Tibial nerve (tissue), 4 donors: ENCODE results near the gene PTDSS2. TPM values are rescaled to one million over a fixed set of nuclear protein-coding genes. Genes with fewer than 3 reads are reported as not detected.
A peak's percentile ranks its signal among the peaks of the same experiment; 100 is the strongest.

ENCODE experiments used
- DNase-seq, 2 donors: peaks; one replicate each; pipeline ENCODE4 v3.0.0-alpha.2; 2019; ENCODE audit warnings: low spot score in 2 of 2
- H3K27ac ChIP-seq, 4 donors: fragments of 200-600 bp; sonication (generic) in 3 of 4; one replicate each; pipeline ENCODE4 v1.5.1; 2017 to 2019; ENCODE audit warnings: mild to moderate bottlenecking in 1 of 4
- H3K27me3 ChIP-seq, 2 donors: fragments of 200-600 bp; sonication (generic) in 1 of 2; one replicate each; pipeline versions ENCODE4 v1.5.1 to v1.6.0; 2017 to 2019
- H3K36me3 ChIP-seq, 3 donors: fragments of 200-600 bp; sonication (generic); one replicate each; pipeline ENCODE4 v1.5.1; 2018 to 2019
- H3K4me1 ChIP-seq, 4 donors: fragments of 200-600 bp; sonication (generic) in 3 of 4; one replicate each; pipeline ENCODE4 v1.5.1; 2017 to 2019
- H3K4me3 ChIP-seq, 4 donors: fragments of 200-600 bp; sonication (generic) in 3 of 4; one replicate each; pipeline ENCODE4 v1.5.1; 2017 to 2019; ENCODE audit warnings: mild to moderate bottlenecking in 1 of 4, moderate library complexity in 1 of 4
- H3K9me3 ChIP-seq, 4 donors: fragments of 200-600 bp; sonication (generic) in 3 of 4; one replicate each; pipeline ENCODE4 v1.5.1; 2017 to 2019
- EP300 ChIP-seq, 2 donors: sonication (generic); formaldehyde crosslinking; IDR thresholded peaks; one replicate each; pipeline ENCODE4 v1.6.1; 2017; ENCODE audit warnings: antibody characterized with exemption in 2 of 2, mild to moderate bottlenecking in 1 of 2
- POLR2A ChIP-seq, 2 donors: fragments of 450-650 bp; IDR thresholded peaks; one replicate each; pipeline ENCODE4 v1.6.1; 2017; ENCODE audit warnings: antibody characterized with exemption in 2 of 2, mild to moderate bottlenecking in 2 of 2, moderate library complexity in 2 of 2
- WGBS, 2 donors: methylation state at CpG; one replicate each; pipeline ENCODE4 v1.1.5; 2018; 5-methylcytosine and 5-hydroxymethylcytosine counted together
- total RNA-seq, 4 donors: library from RNA; depleted of rRNA; stranded (reverse); fragments of >200 nt; gene quantifications; one replicate each; pipeline ENCODE4 v1.1.0, GENCODE V29; 2016
- TF ChIP-seq, protein P1 (sequence below), 5 experiments: fragments of 200-600 bp in 3 of 5; fragments of 450-650 bp in 2 of 5; sonication (generic) in 3 of 5; IDR thresholded peaks; one replicate each; pipeline ENCODE4 v1.5.1; 2016 to 2019; ENCODE audit warnings: antibody characterized with exemption in 5 of 5, mild to moderate bottlenecking in 3 of 5, moderate library complexity in 2 of 5

PTDSS2 gene
- total RNA-seq, 4 donors from 2014 or later: 54.2 to 100 (median 63.9) TPM

GRCh38 chr11:450809-451451 is 851 bp downstream of the PTDSS2 start:
- no peak for TF ChIP-seq POLR2A (IDR thresholded peaks at IDR 0.05)
- TF ChIP-seq, protein P1, sequence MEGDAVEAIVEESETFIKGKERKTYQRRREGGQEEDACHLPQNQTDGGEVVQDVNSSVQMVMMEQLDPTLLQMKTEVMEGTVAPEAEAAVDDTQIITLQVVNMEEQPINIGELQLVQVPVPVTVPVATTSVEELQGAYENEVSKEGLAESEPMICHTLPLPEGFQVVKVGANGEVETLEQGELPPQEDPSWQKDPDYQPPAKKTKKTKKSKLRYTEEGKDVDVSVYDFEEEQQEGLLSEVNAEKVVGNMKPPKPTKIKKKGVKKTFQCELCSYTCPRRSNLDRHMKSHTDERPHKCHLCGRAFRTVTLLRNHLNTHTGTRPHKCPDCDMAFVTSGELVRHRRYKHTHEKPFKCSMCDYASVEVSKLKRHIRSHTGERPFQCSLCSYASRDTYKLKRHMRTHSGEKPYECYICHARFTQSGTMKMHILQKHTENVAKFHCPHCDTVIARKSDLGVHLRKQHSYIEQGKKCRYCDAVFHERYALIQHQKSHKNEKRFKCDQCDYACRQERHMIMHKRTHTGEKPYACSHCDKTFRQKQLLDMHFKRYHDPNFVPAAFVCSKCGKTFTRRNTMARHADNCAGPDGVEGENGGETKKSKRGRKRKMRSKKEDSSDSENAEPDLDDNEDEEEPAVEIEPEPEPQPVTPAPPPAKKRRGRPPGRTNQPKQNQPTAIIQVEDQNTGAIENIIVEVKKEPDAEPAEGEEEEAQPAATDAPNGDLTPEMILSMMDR (IDR thresholded peaks at IDR 0.05): peak in 4 of 5 experiments; percentile 19 to 30 (median 20)
- TF ChIP-seq EP300 (IDR thresholded peaks at IDR 0.05): no peak

DNA sequence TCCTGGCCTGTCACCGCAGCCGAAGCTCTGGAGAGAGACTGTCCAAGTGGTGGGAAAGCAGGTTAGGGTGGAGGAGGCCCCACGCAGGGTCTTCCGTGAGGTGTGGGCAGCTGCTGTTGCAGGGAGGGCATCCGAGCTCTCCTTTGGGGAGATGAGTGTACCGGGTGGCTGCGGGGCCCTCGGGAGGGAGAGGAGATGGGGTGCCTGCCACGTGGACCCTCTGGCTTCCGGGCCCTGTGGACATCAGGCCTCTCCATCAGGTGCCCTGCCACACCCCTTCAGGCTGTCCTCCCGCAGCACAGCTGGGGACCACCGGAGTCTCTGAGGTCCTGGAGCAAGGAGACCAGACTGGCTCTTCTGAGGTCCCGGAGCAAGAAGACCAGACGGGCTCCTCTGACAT is 1.7 kb downstream of the PTDSS2 start:
- no peaks in the 10 kb centered on the region for H3K9me3 ChIP-seq
- H3K27me3 ChIP-seq: no peaks in the 10 kb centered on the region
- H3K4me1 ChIP-seq: peaks cover 0 to 50% (median 23%) of the 10 kb centered on the region in 4 donors
- peaks cover 0 to 33% (median 0%) of the 10 kb centered on the region in 3 donors for H3K36me3 ChIP-seq
- peak overlapping the region in 1 of 4 donors; percentile 81 for H3K4me3 ChIP-seq
- TF ChIP-seq POLR2A (IDR thresholded peaks at IDR 0.05) (no peak), EP300 (IDR thresholded peaks at IDR 0.05) (no peak)
- TF ChIP-seq, protein P1 (IDR thresholded peaks at IDR 0.05): no peak
- H3K27ac ChIP-seq: peak overlapping the region in 2 of 4 donors; percentile 97
- DNase-seq: no peak
- 78% methylated on average over 11 to 14 of the region's 14 CpGs for WGBS, 2 donors

More at GRCh38 chr11:450809-451451, 851 bp downstream of the PTDSS2 start:
- WGBS, 2 donors: 4% methylated on average over 36 to 44 of the region's 46 CpGs
- peak overlapping the region; percentile 67 to 94 (median 86) for H3K4me3 ChIP-seq
- peaks cover 0 to 33% (median 0%) of the 10 kb centered on the region in 3 donors for H3K36me3 ChIP-seq
- H3K27ac ChIP-seq: peak overlapping the region; percentile 72 to 97 (median 97)
- H3K4me1 ChIP-seq: peaks cover 0 to 50% (median 23%) of the 10 kb centered on the region in 4 donors
- peak; percentile 51 to 71 for DNase-seq
- H3K27me3 ChIP-seq: no peaks in the 10 kb centered on the region
- no peaks in the 10 kb centered on the region for H3K9me3 ChIP-seq

- no peaks in the 10 kb centered on the region for H3K9me3 ChIP-seq
- H3K4me1 ChIP-seq: peaks cover 0 to 50% (median 23%) of the 10 kb centered on the region in 4 donors
- H3K4me3 ChIP-seq: no peak overlapping the region
- peak overlapping the region in 1 of 4 donors; percentile 97 for H3K27ac ChIP-seq
- TF ChIP-seq, protein P1 (IDR thresholded peaks at IDR 0.05): no peak
- no peak for TF ChIP-seq POLR2A (IDR thresholded peaks at IDR 0.05)
- no peak for TF ChIP-seq EP300 (IDR thresholded peaks at IDR 0.05)
- no peaks in the 10 kb centered on the region for H3K27me3 ChIP-seq
- WGBS, 2 donors: 79 to 81% methylated on average over 12 of the region's 12 CpGs
- no peak for DNase-seq
- H3K36me3 ChIP-seq: peaks cover 0 to 33% (median 0%) of the 10 kb centered on the region in 3 donors
Measured at GRCh38 chr11:452203-452744, 2.2 kb downstream of the PTDSS2 start.

GRCh38 chr11:452916-453527 is 2.9 kb downstream of the PTDSS2 start:
- H3K9me3 ChIP-seq: no peaks in the 10 kb centered on the region
- TF ChIP-seq POLR2A (IDR thresholded peaks at IDR 0.05) (no peak), EP300 (IDR thresholded peaks at IDR 0.05) (no peak)
- TF ChIP-seq, protein P1 (IDR thresholded peaks at IDR 0.05): no peak
- H3K4me1 ChIP-seq: peaks cover 0 to 46% (median 23%) of the 10 kb centered on the region in 4 donors
- H3K36me3 ChIP-seq: peaks cover 0 to 39% (median 0%) of the 10 kb centered on the region in 3 donors
- 82 to 87% methylated on average over 19 of the region's 19 CpGs for WGBS, 2 donors
- no peak overlapping the region for H3K4me3 ChIP-seq
- no peak for DNase-seq
- H3K27ac ChIP-seq: no peak overlapping the region
- no peaks in the 10 kb centered on the region for H3K27me3 ChIP-seq

GRCh38 chr11:453564-453963 is 3.5 kb downstream of the PTDSS2 start:
- Histone ChIP-seq H3K4me1 (peaks cover 0 to 43% (median 20%) of the 10 kb centered on the region in 4 donors), H3K4me3 (no peak overlapping the region), H3K27me3 (no peaks in the 10 kb centered on the region), H3K9me3 (no peaks in the 10 kb centered on the region), H3K36me3 (peaks cover 0 to 39% (median 0%) of the 10 kb centered on the region in 3 donors), H3K27ac (no peak overlapping the region)
- no peak for TF ChIP-seq POLR2A (IDR thresholded peaks at IDR 0.05)
- no peak for TF ChIP-seq EP300 (IDR thresholded peaks at IDR 0.05)
- TF ChIP-seq, protein P1 (IDR thresholded peaks at IDR 0.05): no peak
- 90 to 92% methylated on average over 13 of the region's 13 CpGs for WGBS, 2 donors
- no peak for DNase-seq
